Measurements from ENCODE around the gene SPDYE4.

Gene SPDYE4

GRCh38 chr17:8701754-8702153 is 56.6 kb downstream of the SPDYE4 start:
- FAIRE-seq (no peak), DNase-seq (ENCODE audit: insufficient read length, low spot score) (no peak)
- TF ChIP-seq CTCF (IDR thresholded peaks at IDR 0.05; ENCODE audit: insufficient read depth, missing control alignments): no peak

GRCh38 chr17:8701221-8701620 is 57.1 kb downstream of the SPDYE4 start:
- FAIRE-seq (no peak), DNase-seq (ENCODE audit: insufficient read length, low spot score) (no peak)
- no peak for TF ChIP-seq CTCF (IDR thresholded peaks at IDR 0.05; ENCODE audit: insufficient read depth, missing control alignments)
